Esophagus muscularis mucosa (tissue), 4 donors: Measurements from ENCODE around the gene LINC00305. TPM values are rescaled to one million over a fixed set of nuclear protein-coding genes. Genes with fewer than 3 reads are reported as not detected.

Source experiments
- DNase-seq: peaks from one replicate; pipeline ENCODE4 v3.0.0-alpha.2; 2017; ENCODE audit errors: extremely low spot score
- H3K27ac ChIP-seq, 4 donors: fragments of 200-600 bp; sonication (generic); replicated peaks in 1 of 4; 1 replicate in 3 of 4; 2 replicates in 1 of 4; pipeline ENCODE4 v1.5.1; 2016 to 2019; ENCODE audit warnings: mild to moderate bottlenecking in 1 of 4
- H3K27me3 ChIP-seq, 4 donors: fragments of 200-600 bp; sonication (generic); one replicate each; pipeline versions ENCODE4 v1.5.1 to v1.6.0; 2016 to 2019
- H3K36me3 ChIP-seq, 4 donors: fragments of 200-600 bp; sonication (generic); one replicate each; pipeline ENCODE4 v1.5.1; 2016 to 2019
- H3K4me1 ChIP-seq, 4 donors: fragments of 200-600 bp; sonication (generic); one replicate each; pipeline ENCODE4 v1.5.1; 2016 to 2019
- H3K4me3 ChIP-seq, 4 donors: fragments of 200-600 bp; sonication (generic); 1 replicate in 2 of 4; 2 replicates in 2 of 4; pipeline ENCODE4 v1.5.1; 2016 to 2019; ENCODE audit warnings: mild to moderate bottlenecking in 4 of 4, moderate library complexity in 1 of 4
- H3K9me3 ChIP-seq, 4 donors: fragments of 200-600 bp; sonication (generic); 1 replicate in 3 of 4; 2 replicates in 1 of 4; pipeline ENCODE4 v1.5.1; 2016 to 2019
- CTCF ChIP-seq, 3 experiments: fragments of 200-600 bp in 2 of 3; fragments of 450-650 bp in 1 of 3; sonication (generic) in 2 of 3; IDR thresholded peaks; one replicate each; pipeline ENCODE4 v1.5.1; 2017 to 2019; ENCODE audit warnings: antibody characterized with exemption in 3 of 3, mild to moderate bottlenecking in 2 of 3, moderate library complexity in 1 of 3
- EP300 ChIP-seq: sonication (generic); formaldehyde crosslinking; IDR thresholded peaks from one replicate; pipeline ENCODE4 v1.6.1; 2017; ENCODE audit warnings: antibody characterized with exemption
- POLR2A ChIP-seq: fragments of 450-650 bp; IDR thresholded peaks from one replicate; pipeline ENCODE4 v1.6.1; 2017; ENCODE audit warnings: antibody characterized with exemption, moderate library complexity, mild to moderate bottlenecking, low read depth
- POLR2AphosphoS5 ChIP-seq, 2 donors: sonication (generic); formaldehyde crosslinking; IDR thresholded peaks; one replicate each; pipeline ENCODE4 v1.6.1; 2017; ENCODE audit warnings: antibody characterized with exemption in 2 of 2
- WGBS: methylation state at CpG from one replicate; pipeline ENCODE4 v1.1.5; 2018; 5-methylcytosine and 5-hydroxymethylcytosine counted together
- intact Hi-C: fragments of 100-400 bp; cut with DNase I; formaldehyde crosslinking; loops from one replicate; pipeline ENCODE4 v1.15.1; 2023
- total RNA-seq, 4 donors: library from RNA; depleted of rRNA; stranded (reverse); fragments of >200 nt; gene quantifications; one replicate each; pipeline versions ENCODE4 v1.1.0 to v1.2.1, GENCODE V29; 2016

LINC00305 gene
- not detected for total RNA-seq

- Histone ChIP-seq H3K4me1 (no peaks in the 10 kb centered on the region), H3K27ac (no peak within 1 kb of the TSS), H3K36me3 (no peaks in the 10 kb centered on the region), H3K4me3 (no peak within 1 kb of the TSS), H3K9me3 (no peaks in the 10 kb centered on the region), H3K27me3 (no peaks in the 10 kb centered on the region)
- 77% methylated on average over 3 of the region's 3 CpGs for WGBS
- intact Hi-C loops, result no loop called here
- no peak for TF ChIP-seq EP300
- TF ChIP-seq POLR2A, result no peak
- no peak for TF ChIP-seq POLR2AphosphoS5 (IDR thresholded peaks at IDR 0.05)
- no peak for TF ChIP-seq CTCF (IDR thresholded peaks at IDR 0.05)
- DNase-seq, result no peak
These were observed at the start of gene LINC00305 for GRCh38 chr18:64148988-64149387. Gene LINC00305 (minus strand): TSS chr18:64149088.

- 80% methylated on average over 2 of the region's 2 CpGs for WGBS
- no peak overlapping the region for H3K27ac ChIP-seq
- no peak overlapping the region for H3K4me3 ChIP-seq
- DNase-seq, result no peak
- intact Hi-C loops, result no loop called here
- TF ChIP-seq EP300, result no peak
- TF ChIP-seq CTCF (IDR thresholded peaks at IDR 0.05), result no peak
- no peak for TF ChIP-seq POLR2A
- no peak for TF ChIP-seq POLR2AphosphoS5 (IDR thresholded peaks at IDR 0.05)
- H3K36me3 ChIP-seq, result no peaks in the 10 kb centered on the region
- H3K4me1 ChIP-seq, result no peaks in the 10 kb centered on the region
- H3K27me3 ChIP-seq, result no peaks in the 10 kb centered on the region
- no peaks in the 10 kb centered on the region for H3K9me3 ChIP-seq
These were observed 42.2 kb upstream of the LINC00305 start for GRCh38 chr18:64191069-64191468.

GRCh38 chr18:64185987-64186386 is 37.1 kb upstream of the LINC00305 start:
- Histone ChIP-seq H3K27me3 (peaks cover 0 to 7% (median 0%) of the 10 kb centered on the region in 4 donors), H3K27ac (no peak overlapping the region), H3K4me3 (no peak overlapping the region), H3K4me1 (no peaks in the 10 kb centered on the region), H3K9me3 (no peaks in the 10 kb centered on the region), H3K36me3 (no peaks in the 10 kb centered on the region)
- WGBS, result 50% methylated on average over 3 of the region's 3 CpGs
- DNase-seq, result no peak
- no peak for TF ChIP-seq EP300
- no peak for TF ChIP-seq POLR2A
- TF ChIP-seq CTCF (IDR thresholded peaks at IDR 0.05), result no peak
- no peak for TF ChIP-seq POLR2AphosphoS5 (IDR thresholded peaks at IDR 0.05)
- intact Hi-C loops, result no loop called here

GRCh38 chr18:64183665-64184064 is 34.8 kb upstream of the LINC00305 start:
- intact Hi-C loops, result no loop called here
- no peak for TF ChIP-seq POLR2AphosphoS5 (IDR thresholded peaks at IDR 0.05)
- TF ChIP-seq EP300, result no peak
- TF ChIP-seq POLR2A, result no peak
- no peak for TF ChIP-seq CTCF (IDR thresholded peaks at IDR 0.05)
- H3K27me3 ChIP-seq, result peaks cover 0 to 7% (median 0%) of the 10 kb centered on the region in 4 donors
- no peaks in the 10 kb centered on the region for H3K4me1 ChIP-seq
- H3K4me3 ChIP-seq, result no peak overlapping the region
- H3K27ac ChIP-seq, result no peak overlapping the region
- H3K9me3 ChIP-seq, result no peaks in the 10 kb centered on the region
- WGBS, result 70% methylated on average over 3 of the region's 3 CpGs
- no peaks in the 10 kb centered on the region for H3K36me3 ChIP-seq
- DNase-seq, result no peak

GRCh38 chr18:64180617-64181016 is 31.7 kb upstream of the LINC00305 start:
- WGBS, result 94% methylated on average over 1 of the region's 1 CpG
- peaks cover 0 to 7% (median 0%) of the 10 kb centered on the region in 4 donors for H3K27me3 ChIP-seq
- DNase-seq, result no peak
- H3K4me1 ChIP-seq, result no peaks in the 10 kb centered on the region
- no peaks in the 10 kb centered on the region for H3K9me3 ChIP-seq
- H3K4me3 ChIP-seq, result no peak overlapping the region
- TF ChIP-seq POLR2A (no peak), CTCF (IDR thresholded peaks at IDR 0.05) (no peak), EP300 (no peak), POLR2AphosphoS5 (IDR thresholded peaks at IDR 0.05) (no peak)
- intact Hi-C loops, result no loop called here
- H3K36me3 ChIP-seq, result no peaks in the 10 kb centered on the region
- no peak overlapping the region for H3K27ac ChIP-seq
